HL-60 (cell line): ENCODE data around the gene STK32B.

Source experiments
- CTCF ChIP-seq: IDR thresholded peaks from one replicate; pipeline ENCODE4 v1.5.1; 2011; ENCODE audit warnings: low read length, control low read depth, inconsistent platforms; ENCODE audit not compliant: insufficient read depth
- POLR2AphosphoS5 ChIP-seq: IDR thresholded peaks from 2 replicates; pipeline ENCODE4 v1.6.1; 2012; ENCODE audit warnings: low read depth
- REST ChIP-seq: IDR thresholded peaks from 2 replicates; pipeline ENCODE4 v1.6.1; 2012; ENCODE audit warnings: low read depth; ENCODE audit not compliant: insufficient replicate concordance
- SPI1 ChIP-seq: IDR thresholded peaks from 2 replicates; pipeline ENCODE4 v1.6.1; 2012; ENCODE audit warnings: low read depth, mild to moderate bottlenecking, borderline replicate concordance

- TF ChIP-seq CTCF (no peak), POLR2AphosphoS5 (no peak), REST (no peak), SPI1 (no peak)
Measured at GRCh38 chr4:5399124-5399523, 347.8 kb downstream of the STK32B start.
